ENCODE measurements around the gene ISCU. TPM values are rescaled to one million over a fixed set of nuclear protein-coding genes. Genes with fewer than 3 reads are reported as not detected.

ISCU gene
- total and polyA plus RNA-seq, 9 of the 15 experiments (the other 6 are each of a cell fraction or from before 2014, with no cell fraction given): 15.9 to 92.5 (median 77.3) TPM

GRCh38 chr12:108561852-108562347 is 496 bp upstream of the ISCU start:
- ATAC-seq (peak; percentile 2), DNase-seq (ENCODE audit: extremely low read depth in 1 of 4, low spot score in 3 of 4) (no peak), FAIRE-seq (no peak)
- peak overlapping the region; percentile 99 for H3K4me2 ChIP-seq (ENCODE audit: insufficient read depth, low read length)
- H4K20me1 ChIP-seq (replicated peaks; ENCODE audit: control insufficient read depth, insufficient read depth, low read length): peaks cover 11% of the 10 kb centered on the region; the same call in 1 of the 2 replicates
- WGBS (ENCODE audit: insufficient coverage, low coverage, missing lambda C conversion rate): 0% methylated on average over 20 of the region's 20 CpGs
- intact Hi-C loops (cut with micrococcal nuclease) (loop anchor here (2.0 to 5.0 kb wide), 5 partner anchors 129 to 531 kb away; partner anchors contain the start of genes ALKBH2, CORO1C and SSH1), in situ Hi-C loops (cut with MboI) (loop anchor here (5.0 kb wide), 2 partner anchors 240 to 530 kb away; partner anchors contain the start of gene ALKBH2)
- peaks cover 70% of the 10 kb centered on the region for H3K79me2 ChIP-seq (ENCODE audit: control insufficient read depth, insufficient read depth, low read length)
- ChIA-PET POLR2A (interaction anchor here (0.5 to 2.4 kb wide), 14 partner anchors 9 to 233 kb away, joined by 3 to 18 read pairs (median 4); partner anchors contain the start of genes FICD and SELPLG), CTCF (ENCODE audit: low intra/inter-chr PET ratio) (interaction anchor here (0.6 to 3.1 kb wide), 2 partner anchors 56 to 241 kb away, joined by 3 to 30 read pairs; no protein-coding TSS in a partner anchor)
- H3K36me3 ChIP-seq (ENCODE audit: control insufficient read depth, insufficient read depth, low read length): peaks cover 51% of the 10 kb centered on the region
- no peaks in the 10 kb centered on the region for H3K9me3 ChIP-seq (replicated peaks; ENCODE audit: control insufficient read depth, insufficient read depth, low read depth, low read length)
- H2AFZ ChIP-seq (ENCODE audit: low read depth, low read length): peak overlapping the region; percentile 89
- peak overlapping the region; percentile 93 for H3K4me3 ChIP-seq
- H3K27me3 ChIP-seq (ENCODE audit: control insufficient read depth in 2 of 2, insufficient read depth in 2 of 2, low read length in 2 of 2): no peaks in the 10 kb centered on the region
- H3K4me1 ChIP-seq (replicated peaks in 1 of 2; ENCODE audit: control insufficient read depth in 2 of 2, insufficient read depth in 2 of 2, low read length in 2 of 2): peaks cover 8 to 26% of the 10 kb centered on the region in 2 experiments
- no TSS peak for BruUV-seq (replicated peaks)
- peak overlapping the region; percentile 97 for H3K27ac ChIP-seq (ENCODE audit: extremely low read depth, low read depth, low read length)
- peak overlapping the region; percentile 82 to 90 for H3K9ac ChIP-seq (ENCODE audit: insufficient read depth in 1 of 2, low read depth in 2 of 2, low read length in 2 of 2)
- H3K9me1 ChIP-seq (ENCODE audit: control insufficient read depth, insufficient read depth, low read length): no peaks in the 10 kb centered on the region
- TF ChIP-seq ZNF175 (CRISPR knock-in tag; IDR thresholded peaks at IDR 0.05; ENCODE audit: low read depth) (no peak), MEF2A (IDR thresholded peaks at IDR 0.05; ENCODE audit: control insufficient read depth, low read depth, low read length) (no peak), MEF2D (tag; conservative IDR thresholded peaks at IDR 0.05; ENCODE audit: low read depth) (no peak), ATF6 (CRISPR knock-in tag; IDR thresholded peaks at IDR 0.05) (0 out of 2 replicates have a peak, but pooled peaks have one; percentile 31), ZBTB43 (CRISPR knock-in tag; IDR thresholded peaks at IDR 0.05) (no peak), TAF9B (IDR thresholded peaks at IDR 0.05; ENCODE audit: partially characterized antibody) (peak; percentile 7), MAX (CRISPR knock-in tag; IDR thresholded peaks at IDR 0.05) (no peak), FOXA3 (CRISPR knock-in tag; conservative IDR thresholded peaks at IDR 0.05 in 1 of 2, IDR thresholded peaks at IDR 0.05 in 1 of 2) (peak in 1 of 2 experiments; percentile 25; a peak in 1 of 4 replicates), ZNF717 (CRISPR knock-in tag; IDR thresholded peaks at IDR 0.05) (0 out of 2 replicates have a peak, but pooled peaks have one; percentile 28), LCOR (CRISPR knock-in tag; IDR thresholded peaks at IDR 0.05) (no peak), POLR2AphosphoS5 (IDR thresholded peaks at IDR 0.05; ENCODE audit: control insufficient read depth, insufficient read depth, low read depth, low read length) (0 out of 2 replicates have a peak, but pooled peaks have one; percentile 84), POLR3G (IDR thresholded peaks at IDR 0.05; ENCODE audit: extremely low read depth, insufficient read length, insufficient replicate concordance) (no peak), MCM3 (IDR thresholded peaks at IDR 0.05) (no peak), ARID3A (IDR thresholded peaks at IDR 0.05; ENCODE audit: borderline replicate concordance, low read depth, low read length) (no peak), SAP30 (IDR thresholded peaks at IDR 0.05; ENCODE audit: borderline replicate concordance, insufficient read depth, low read depth, low read length, poor library complexity, severe bottlenecking) (peak; percentile 85), ZNF232 (CRISPR knock-in tag; IDR thresholded peaks at IDR 0.05) (no peak)
